ENCODE results near the gene MUC5B.
"Not testable (repeated sequence)": the region's sequence is repeated elsewhere in the genome, so short reads cannot be mapped to it uniquely, and the experiment has no call there.

DNA sequence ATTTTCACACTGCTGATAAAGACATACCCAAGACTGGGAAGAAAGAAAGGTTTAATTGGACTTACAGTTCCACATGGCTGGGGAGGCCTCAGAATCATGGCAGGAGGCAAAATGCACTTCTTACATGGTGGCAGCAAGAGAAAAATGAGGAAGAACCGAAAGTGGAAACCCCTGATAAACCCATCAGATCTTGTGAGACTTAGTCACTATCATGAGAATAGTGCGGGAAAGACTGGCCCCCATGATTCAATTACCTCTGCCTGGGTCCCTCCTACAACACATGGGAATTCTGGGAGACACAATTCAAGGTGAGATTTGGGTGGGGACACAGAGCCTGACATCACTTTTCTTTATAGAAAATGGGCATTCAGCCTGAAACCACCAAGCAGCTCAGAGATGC is 44.1 kb downstream of the MUC5B start:
- not testable (repeated sequence) for TF ChIP-seq POLR2A, POLR2AphosphoS5 (IDR thresholded peaks at IDR 0.05; ENCODE audit: low read depth, low read length)
